GM21515 (cell line): Measurements from ENCODE around the gene PPOX.

Experiments used
- ATAC-seq: cut with Tn5 transposase; IDR thresholded peaks from one replicate; pipeline ENCODE4 v1.9.1; 2021; ENCODE audit not compliant: unreplicated experiment

PPOX gene

GRCh38 chr1:161175771-161176453 is 9.7 kb downstream of the PPOX start:
- ATAC-seq: no peak

GRCh38 chr1:161176468-161177111 is 10.4 kb downstream of the PPOX start:
- peak; percentile 2 for ATAC-seq

GRCh38 chr1:161177112-161177935 is 11.1 kb downstream of the PPOX start, which contains the start of gene B4GALT3:
TSS of gene B4GALT3 (minus strand) at chr1:161177507. CDS start at chr1:161176060, 1,447 bp downstream.
- peak; percentile 73 for ATAC-seq

DNA sequence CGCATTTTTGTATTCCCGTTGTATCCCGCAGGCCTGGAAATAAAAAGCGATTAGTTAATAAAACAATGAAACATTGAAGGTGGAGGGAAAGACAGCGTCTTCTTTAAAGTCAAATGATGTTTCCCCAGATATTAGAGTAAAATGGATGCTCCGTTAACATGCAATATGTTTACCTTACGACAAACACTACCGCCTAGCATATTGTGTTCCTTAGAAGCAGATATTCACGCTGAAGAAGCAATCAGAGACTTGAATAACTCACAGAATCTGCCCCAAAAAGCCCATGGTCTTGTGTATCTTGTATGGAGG is 11.7 kb downstream of the PPOX start:
- ATAC-seq: no peak

- no peak for ATAC-seq
These were observed 13.5 kb downstream of the PPOX start for GRCh38 chr1:161179698-161180097.

DNA sequence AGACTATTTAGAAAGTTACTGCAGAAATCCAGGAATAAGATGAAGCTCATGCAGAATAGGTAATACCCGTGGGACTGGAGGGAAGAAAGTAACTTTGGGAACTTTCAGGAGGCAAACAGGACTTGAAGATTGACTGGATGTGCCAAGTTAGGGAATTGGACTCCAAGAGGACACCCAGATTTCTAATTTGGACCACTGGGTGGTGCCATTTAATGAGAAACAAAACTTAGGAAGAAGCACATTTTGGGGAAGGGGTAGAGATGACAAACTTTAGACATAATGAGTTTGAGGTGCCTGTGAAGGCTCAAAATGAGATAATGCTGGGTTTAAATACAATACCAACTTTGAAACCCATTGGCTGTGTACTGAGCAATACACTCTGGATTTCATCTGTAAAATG is 14.4 kb downstream of the PPOX start:
- no peak for ATAC-seq

DNA sequence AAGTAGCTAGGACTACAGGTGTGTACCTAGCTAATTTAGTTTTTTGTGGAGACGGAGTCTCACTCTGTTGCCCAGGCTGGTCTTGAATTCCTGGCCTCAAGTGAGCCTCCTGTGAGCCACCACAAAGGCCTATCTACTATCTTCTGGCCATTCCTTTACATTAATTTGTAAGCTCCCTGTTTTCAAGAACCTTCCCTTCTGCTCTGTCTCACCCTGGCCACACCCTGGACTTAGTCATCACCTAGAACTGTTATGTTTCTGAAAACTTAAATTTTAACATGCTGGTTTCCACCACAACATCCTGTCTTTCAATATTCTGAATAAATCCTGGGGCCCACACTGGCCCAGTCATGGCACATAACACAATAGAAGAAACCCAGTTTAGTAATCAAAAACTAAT is 16.0 kb downstream of the PPOX start:
- peak; percentile 38 for ATAC-seq

GRCh38 chr1:161185282-161185682 is 19.1 kb downstream of the PPOX start:
- ATAC-seq: peak; percentile 60

- peak; percentile 23 for ATAC-seq
These were observed 19.6 kb downstream of the PPOX start for GRCh38 chr1:161185732-161186311.

DNA sequence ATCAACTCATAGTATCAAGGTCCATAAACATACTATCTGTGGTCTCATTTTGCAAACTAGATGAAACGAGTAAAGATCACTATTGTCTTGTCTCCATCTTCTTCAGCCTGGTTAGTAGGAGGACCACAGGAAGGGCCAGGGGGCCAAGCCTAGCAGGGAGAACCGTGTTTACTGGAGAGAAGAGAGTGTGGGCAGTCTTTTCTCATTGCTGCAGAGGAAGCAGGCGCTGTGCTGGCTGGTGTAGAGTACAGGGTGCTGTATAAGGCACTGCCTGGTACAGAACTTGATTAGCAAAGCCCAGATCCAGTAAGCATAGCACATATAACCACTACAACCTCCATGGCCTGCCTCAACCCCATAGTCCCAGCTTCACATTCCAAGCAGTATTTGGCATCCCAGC is 21.1 kb downstream of the PPOX start:
- no peak for ATAC-seq

- ATAC-seq: no peak
These were observed 22.2 kb downstream of the PPOX start for GRCh38 chr1:161188381-161188780.

DNA sequence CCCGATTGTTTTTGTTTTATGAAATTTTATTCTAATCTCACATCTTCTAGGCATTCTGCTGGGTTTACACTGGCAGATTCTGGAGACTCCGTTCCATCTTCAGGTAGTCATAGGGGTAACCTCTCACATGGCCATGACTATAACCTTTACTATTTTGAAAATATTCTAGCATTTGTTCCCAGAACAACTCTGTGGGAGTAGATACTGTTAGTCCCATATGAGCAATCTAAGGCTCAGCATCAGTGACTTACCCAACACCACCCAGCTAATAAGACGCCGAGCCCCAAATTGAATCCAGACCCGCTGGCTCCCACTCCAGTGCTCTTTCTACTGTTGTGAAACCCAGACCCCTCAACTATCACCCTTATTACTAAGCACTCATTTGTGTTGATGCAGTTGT is 22.8 kb downstream of the PPOX start:
- ATAC-seq: no peak

DNA sequence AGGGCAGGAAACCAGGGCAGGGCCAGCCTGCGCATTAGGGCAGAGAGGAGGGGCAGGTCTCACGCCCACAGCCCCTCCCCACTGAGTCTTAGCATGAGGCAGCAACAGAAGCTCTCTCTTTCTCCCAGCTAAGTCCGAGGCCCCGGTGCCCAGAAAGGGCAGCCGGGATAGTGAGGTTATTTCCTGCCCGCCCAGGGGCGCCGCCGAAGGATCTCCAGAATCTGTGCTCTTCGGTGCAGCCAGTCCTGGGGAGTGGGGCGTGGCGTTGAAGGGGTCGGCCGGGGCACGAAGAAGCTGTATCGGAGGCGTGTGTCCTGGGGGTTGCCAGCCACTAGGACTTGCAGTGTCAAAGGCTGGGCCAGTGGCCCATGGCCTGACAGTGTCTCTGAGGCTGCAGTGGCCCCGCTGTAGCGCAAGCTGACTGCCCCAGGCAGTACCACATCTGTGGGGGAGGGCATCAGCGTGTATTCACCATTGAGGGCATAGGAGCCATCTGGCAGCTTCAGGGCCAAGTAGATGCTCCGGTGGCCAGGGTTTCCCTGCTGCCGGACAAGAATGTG is 24.8 kb downstream of the PPOX start:
- ATAC-seq: no peak

GRCh38 chr1:161191971-161192370 is 25.7 kb downstream of the PPOX start:
- ATAC-seq: no peak

DNA sequence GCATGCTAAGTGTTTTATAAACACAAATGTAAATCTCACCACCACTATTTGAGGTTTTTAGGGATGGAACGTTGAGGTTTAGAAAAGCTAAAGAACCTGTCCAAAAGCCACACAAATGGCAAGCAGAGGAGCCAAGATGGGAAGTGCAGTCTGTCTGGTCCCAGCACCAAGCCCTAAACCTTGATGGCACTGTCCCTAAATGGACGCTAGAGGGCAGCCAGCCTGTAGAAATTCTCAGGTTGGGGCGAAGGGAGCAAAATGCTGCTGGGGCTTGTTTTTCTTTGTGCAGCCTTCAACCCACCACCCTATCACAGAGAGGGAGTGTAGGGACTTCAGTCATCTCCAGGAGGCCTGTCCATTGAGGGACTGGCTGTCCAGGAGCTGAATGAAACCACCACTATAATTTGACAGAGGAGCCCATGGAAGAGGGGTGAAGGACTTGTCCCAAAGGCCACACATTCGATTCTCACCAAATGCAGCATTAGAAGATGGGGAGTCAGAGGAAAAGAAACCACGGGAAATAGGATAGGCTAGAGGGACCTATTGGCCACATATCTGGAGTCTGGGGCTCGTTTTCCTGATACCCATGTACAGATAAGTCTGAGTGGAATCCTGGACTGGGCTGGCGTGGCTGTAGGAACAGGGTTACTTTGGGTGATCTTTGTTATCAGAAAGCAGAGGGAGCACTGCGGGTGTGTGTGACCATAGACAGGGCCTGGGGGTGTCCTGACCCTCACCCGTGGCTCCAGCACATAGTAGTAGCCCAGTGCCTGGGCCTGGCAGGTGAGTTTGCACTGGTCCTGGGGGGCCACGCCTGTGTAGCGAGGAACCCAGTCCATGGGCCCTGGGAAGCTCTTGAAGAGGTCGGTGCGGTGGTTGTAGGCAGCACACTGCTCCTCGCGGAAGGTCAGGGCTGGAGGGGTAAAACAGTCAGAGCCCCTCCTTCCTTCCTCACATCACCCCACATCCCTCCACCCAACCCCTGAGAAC is 26.5 kb downstream of the PPOX start:
- no peak for ATAC-seq

GRCh38 chr1:161193561-161194235 is 27.5 kb downstream of the PPOX start:
- no peak for ATAC-seq

DNA sequence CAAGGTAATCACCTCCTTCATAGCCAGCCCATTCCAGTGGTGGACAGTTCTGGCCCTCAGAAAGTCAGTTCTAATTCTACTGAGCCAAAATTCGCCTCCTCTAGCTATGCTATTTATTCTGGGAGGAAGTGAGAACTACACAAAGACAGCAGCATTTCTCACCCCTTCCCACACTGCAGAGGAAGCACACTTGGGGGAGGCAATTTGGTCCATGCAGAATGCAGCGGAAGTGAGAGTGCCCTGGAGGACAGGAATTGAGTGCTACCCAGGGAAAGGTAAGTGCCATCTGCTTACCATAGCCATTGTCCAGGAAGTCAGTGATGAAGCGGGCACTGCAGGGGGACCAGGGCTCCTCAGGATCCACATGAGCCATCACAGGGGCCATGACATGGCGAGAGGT is 28.9 kb downstream of the PPOX start:
- ATAC-seq: peak; percentile 57

GRCh38 chr1:161196111-161196510 is 29.9 kb downstream of the PPOX start:
- no peak for ATAC-seq
